OCI-M2 (cell line): ENCODE data around the gene TMEM131L.
"Not testable (repeated sequence)": the region's sequence is repeated elsewhere in the genome, so short reads cannot be mapped to it uniquely, and the experiment has no call there.

Experiments used
- DNase-seq: peaks from one replicate; lab custom pipeline; 2025; ENCODE audit not compliant: unreplicated experiment; lab: John Stamatoyannopoulos, UW

The TMEM131L gene

GRCh38 chr4:153466081-153466948, at the start of gene TMEM131L:
Gene TMEM131L (plus strand): TSS chr4:153466360. CDS start chr4:153466398, 38 bp downstream.
- peak; percentile 29 for DNase-seq

GRCh38 chr4:153416456-153416855, 49.7 kb upstream of the TMEM131L start:
- DNase-seq = not testable (repeated sequence)

GRCh38 chr4:153418121-153418520, 48.0 kb upstream of the TMEM131L start:
- no peak for DNase-seq

- DNase-seq = no peak
These were observed 47.6 kb upstream of the TMEM131L start for GRCh38 chr4:153418558-153418957.

GRCh38 chr4:153419029-153419428, 47.1 kb upstream of the TMEM131L start:
- no peak for DNase-seq

GRCh38 chr4:153419673-153420278, 46.4 kb upstream of the TMEM131L start:
- no peak for DNase-seq

- DNase-seq = no peak
These were observed 45.8 kb upstream of the TMEM131L start for GRCh38 chr4:153420361-153420760.

GRCh38 chr4:153421941-153422340, 44.2 kb upstream of the TMEM131L start:
- no peak for DNase-seq

- DNase-seq = no peak
These were observed 39.8 kb upstream of the TMEM131L start for GRCh38 chr4:153426207-153426885.

GRCh38 chr4:153427363-153428071, 38.6 kb upstream of the TMEM131L start:
- DNase-seq = no peak

GRCh38 chr4:153428941-153429475, 37.2 kb upstream of the TMEM131L start:
- DNase-seq = no peak

- DNase-seq = no peak
These were observed 33.0 kb upstream of the TMEM131L start for GRCh38 chr4:153432965-153433753.

- DNase-seq = no peak
These were observed 32.4 kb upstream of the TMEM131L start for GRCh38 chr4:153433754-153434105.

- DNase-seq = no peak
These were observed 32.0 kb upstream of the TMEM131L start for GRCh38 chr4:153434190-153434589.

- DNase-seq = no peak
These were observed 27.0 kb upstream of the TMEM131L start for GRCh38 chr4:153438916-153439756.

GRCh38 chr4:153439831-153440230, 26.3 kb upstream of the TMEM131L start:
- no peak for DNase-seq

- no peak for DNase-seq
These were observed 25.7 kb upstream of the TMEM131L start for GRCh38 chr4:153440475-153440874.

- no peak for DNase-seq
These were observed 18.8 kb upstream of the TMEM131L start for GRCh38 chr4:153447175-153447905.
